SK-N-SH treated with all-trans-retinoic acid at 6 μM for 48 hours (cell line): ENCODE measurements around the gene AOPEP.

Experiments
- ARNTL ChIP-seq: fragments of 450-650 bp; formaldehyde crosslinking; IDR thresholded peaks from 2 replicates; pipeline ENCODE4 v1.5.0; 2020; ENCODE audit warnings: low read depth, mild to moderate bottlenecking, moderate library complexity, borderline replicate concordance
- CSDC2 ChIP-seq: fragments of 250-450 bp; sonication (Bioruptor Pico); IDR thresholded peaks from 2 replicates; pipeline ENCODE4 v1.5.0; 2020; ENCODE audit warnings: mild to moderate bottlenecking, moderate library complexity
- OSR1 ChIP-seq: fragments of 250-450 bp; sonication (Bioruptor Pico); IDR thresholded peaks from 2 replicates; pipeline ENCODE4 v1.8.0; 2022; ENCODE audit warnings: moderate library complexity, mild to moderate bottlenecking, inconsistent platforms
- RARB ChIP-seq: fragments of 250-450 bp; sonication (Bioruptor Pico); IDR thresholded peaks from 2 replicates; pipeline ENCODE4 v1.8.0; 2021; ENCODE audit warnings: mild to moderate bottlenecking, moderate library complexity
- TCF4 ChIP-seq: fragments of 250-450 bp; sonication (Bioruptor Pico); IDR thresholded peaks from 2 replicates; pipeline ENCODE4 v1.8.0; 2021; ENCODE audit warnings: mild to moderate bottlenecking, moderate library complexity, borderline replicate concordance
- TOX ChIP-seq: fragments of 250-450 bp; sonication (Bioruptor Pico); IDR thresholded peaks from 2 replicates; pipeline ENCODE4 v1.8.0; 2021; ENCODE audit warnings: mild to moderate bottlenecking, moderate library complexity, borderline replicate concordance
- ZFP3 ChIP-seq: fragments of 250-450 bp; sonication (Bioruptor Pico); IDR thresholded peaks from 2 replicates; pipeline ENCODE4 v1.5.0; 2020; ENCODE audit warnings: mild to moderate bottlenecking, moderate library complexity
- ZFP30 ChIP-seq: fragments of 450-650 bp; formaldehyde crosslinking; IDR thresholded peaks from 2 replicates; pipeline ENCODE4 v1.5.0; 2022; ENCODE audit warnings: mild to moderate bottlenecking, moderate library complexity
- ZNF70 ChIP-seq: fragments of 450-650 bp; formaldehyde crosslinking; IDR thresholded peaks from 2 replicates; pipeline ENCODE4 v1.5.0; 2020; ENCODE audit warnings: mild to moderate bottlenecking, moderate library complexity
- TF ChIP-seq, protein P1 (sequence below): fragments of 250-450 bp; sonication (Bioruptor Pico); IDR thresholded peaks from 2 replicates; pipeline ENCODE4 v1.8.0; 2020; ENCODE audit warnings: mild to moderate bottlenecking, moderate library complexity, borderline replicate concordance

DNA sequence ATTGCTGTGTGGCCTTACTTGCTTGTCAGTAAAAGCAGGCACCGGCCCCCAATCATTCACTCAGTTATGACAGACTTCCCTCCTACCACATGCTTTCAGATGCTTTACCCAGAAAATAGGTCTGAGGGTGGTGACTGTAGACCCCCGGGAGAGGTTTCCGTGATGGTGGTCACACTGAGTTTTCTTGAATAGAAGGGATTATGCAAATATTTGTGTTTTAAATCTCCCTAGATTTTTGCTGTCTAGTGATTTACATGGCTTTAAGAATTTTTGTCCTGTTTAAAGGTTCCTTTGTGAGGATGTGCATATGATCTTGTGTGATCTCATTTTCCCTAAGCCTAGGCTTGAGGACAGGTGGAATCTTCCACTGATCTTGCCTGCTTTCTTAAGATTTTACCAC lies 309.3 kb downstream of the AOPEP start:
- TF ChIP-seq TOX (no peak), TCF4 (CRISPR knock-in tag) (no peak), RARB (CRISPR knock-in tag) (no peak), CSDC2 (CRISPR knock-in tag) (no peak), ZFP30 (CRISPR knock-in tag) (no peak), ZNF70 (CRISPR knock-in tag) (no peak), ZFP3 (CRISPR knock-in tag) (no peak), OSR1 (no peak), ARNTL (CRISPR knock-in tag) (no peak)
- TF ChIP-seq, protein P1, sequence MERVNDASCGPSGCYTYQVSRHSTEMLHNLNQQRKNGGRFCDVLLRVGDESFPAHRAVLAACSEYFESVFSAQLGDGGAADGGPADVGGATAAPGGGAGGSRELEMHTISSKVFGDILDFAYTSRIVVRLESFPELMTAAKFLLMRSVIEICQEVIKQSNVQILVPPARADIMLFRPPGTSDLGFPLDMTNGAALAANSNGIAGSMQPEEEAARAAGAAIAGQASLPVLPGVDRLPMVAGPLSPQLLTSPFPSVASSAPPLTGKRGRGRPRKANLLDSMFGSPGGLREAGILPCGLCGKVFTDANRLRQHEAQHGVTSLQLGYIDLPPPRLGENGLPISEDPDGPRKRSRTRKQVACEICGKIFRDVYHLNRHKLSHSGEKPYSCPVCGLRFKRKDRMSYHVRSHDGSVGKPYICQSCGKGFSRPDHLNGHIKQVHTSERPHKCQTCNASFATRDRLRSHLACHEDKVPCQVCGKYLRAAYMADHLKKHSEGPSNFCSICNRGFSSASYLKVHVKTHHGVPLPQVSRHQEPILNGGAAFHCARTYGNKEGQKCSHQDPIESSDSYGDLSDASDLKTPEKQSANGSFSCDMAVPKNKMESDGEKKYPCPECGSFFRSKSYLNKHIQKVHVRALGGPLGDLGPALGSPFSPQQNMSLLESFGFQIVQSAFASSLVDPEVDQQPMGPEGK (CRISPR knock-in tag), result no peak
